HCT116 (cell line): Measurements from ENCODE around the gene ZBTB38. TPM values are rescaled to one million over a fixed set of nuclear protein-coding genes. Genes with fewer than 3 reads are reported as not detected.

Experiments used
- ATAC-seq: fragments of 200-7000 bp; cut with Tn5 transposase; 2 replicates; pipeline ENCODE4 v1.9.1; 2020; ENCODE audit warnings: mild to moderate bottlenecking, moderate library complexity
- BruUV-seq: library from RNA; stranded (reverse); fragments of 400-500 nt; replicated peaks from 2 replicates; lab custom pipeline; 2021; lab: Mats Ljungman, UMichigan
- CTCF ChIA-PET: fragments of 300-600 bp; sonication (Branson Sonifier 250); formaldehyde crosslinking; loops from one replicate; lab custom pipeline; 2021; ENCODE audit warnings: antibody characterized with exemption; lab: Charles Lee
- POLR2A ChIA-PET: fragments of 300-600, 350-600 bp; sonication (Branson Sonifier 250); formaldehyde crosslinking; loops from one replicate; lab custom pipeline; 2021; ENCODE audit warnings: antibody characterized with exemption; lab: Charles Lee
- RAD21 ChIA-PET, 2 experiments: fragments of 300-600 bp; sonication (Branson Sonifier 250); formaldehyde crosslinking; loops; one replicate each; lab custom pipeline; 2023; ENCODE audit warnings: low total read pairs in 2 of 2; ENCODE audit not compliant: uncharacterized antibody in 2 of 2, unreplicated experiment in 2 of 2, low non-redundant PET in 1 of 2; lab: Charles Lee
- DNase-seq: peaks from one replicate; pipeline ENCODE4 v3.0.0-alpha.2; 2010; ENCODE audit warnings: low read depth, low spot score
- H2AFZ ChIP-seq: fragments of 200-600 bp; shearing (Covaris generic), sonication (generic); 2 replicates; pipeline ENCODE4 v1.6.1; 2017; ENCODE audit warnings: low read depth, mixed run types, mixed read lengths, antibody characterized with exemption, low read length; ENCODE audit not compliant: poor library complexity, severe bottlenecking
- H3K27ac ChIP-seq: 2 replicates; pipeline ENCODE4 v1.5.1; 2012; ENCODE audit warnings: low read depth, low read length
- H3K27me3 ChIP-seq: fragments of 200-600 bp; sonication (generic); 2 replicates; pipeline ENCODE4 v1.6.1; 2016; ENCODE audit warnings: mixed run types, low read length, mixed read lengths; ENCODE audit not compliant: insufficient read depth
- H3K36me3 ChIP-seq, 2 experiments: fragments of 200-500 bp in 1 of 2; fragments of 200-600 bp in 1 of 2; sonication (Bioruptor generic) in 1 of 2; sonication (generic) in 1 of 2; 2 replicates each; pipeline versions ENCODE4 v1.5.1 to v1.6.1; 2014 to 2016; ENCODE audit warnings: low read length in 2 of 2, inconsistent platforms in 1 of 2, mixed read lengths in 1 of 2, mixed run types in 1 of 2; ENCODE audit not compliant: insufficient read depth in 2 of 2, control insufficient read depth in 1 of 2
- H3K4me1 ChIP-seq, 2 experiments: fragments of 200-600 bp in 1 of 2; sonication (generic) in 1 of 2; 2 replicates each; pipeline versions ENCODE4 v1.5.1 to v1.6.1; 2012 to 2017; ENCODE audit warnings: low read length in 2 of 2, inconsistent platforms in 1 of 2, mild to moderate bottlenecking in 1 of 2, mixed read lengths in 1 of 2, mixed run types in 1 of 2, moderate library complexity in 1 of 2; ENCODE audit not compliant: insufficient read depth in 2 of 2, control insufficient read depth in 1 of 2
- H3K4me2 ChIP-seq: fragments of 200-600 bp; sonication (generic); 2 replicates; pipeline ENCODE4 v1.6.1; 2017; ENCODE audit warnings: mixed run types, low read length, mixed read lengths
- H3K4me3 ChIP-seq, 2 experiments: fragments of 200-600 bp in 1 of 2; sonication (generic) in 1 of 2; replicated peaks in 1 of 2; 2 replicates each; pipeline ENCODE4 v1.5.1; 2011 to 2016; ENCODE audit warnings: low read length in 2 of 2, control low read depth in 1 of 2, low read depth in 1 of 2, mild to moderate bottlenecking in 1 of 2, mixed read lengths in 1 of 2, mixed run types in 1 of 2
- H3K79me2 ChIP-seq: fragments of 200-600 bp; sonication (generic); 2 replicates; pipeline ENCODE4 v1.6.1; 2017; ENCODE audit warnings: mild to moderate bottlenecking, mixed run types, low read length, moderate library complexity, mixed read lengths; ENCODE audit not compliant: insufficient read depth
- H3K9ac ChIP-seq: fragments of 200-600 bp; sonication (generic); 2 replicates; pipeline ENCODE4 v1.6.1; 2016; ENCODE audit warnings: low read length, mixed read lengths
- H3K9me2 ChIP-seq: fragments of 200-600 bp; sonication (generic), shearing (Covaris generic); 2 replicates; pipeline ENCODE4 v1.6.1; 2017; ENCODE audit warnings: mixed run types, mild to moderate bottlenecking, moderate library complexity; ENCODE audit not compliant: insufficient read depth
- H3K9me3 ChIP-seq, 2 experiments: fragments of 200-500 bp in 1 of 2; fragments of 200-600 bp in 1 of 2; sonication (Bioruptor generic) in 1 of 2; sonication (generic) in 1 of 2; 2 replicates each; pipeline ENCODE4 v1.6.1; 2014 to 2017; ENCODE audit warnings: low read length in 2 of 2, mixed read lengths in 2 of 2, inconsistent platforms in 1 of 2, low read depth in 1 of 2, mild to moderate bottlenecking in 1 of 2, mixed run types in 1 of 2, moderate library complexity in 1 of 2; ENCODE audit not compliant: control insufficient read depth in 1 of 2, insufficient read depth in 1 of 2
- H4K20me1 ChIP-seq: fragments of 200-600 bp; sonication (generic), shearing (Covaris generic); 2 replicates; pipeline ENCODE4 v1.6.1; 2017; ENCODE audit warnings: mixed run types, mild to moderate bottlenecking, moderate library complexity; ENCODE audit not compliant: insufficient read depth
- CEBPB ChIP-seq: IDR thresholded peaks from 2 replicates; pipeline ENCODE4 v1.6.1; 2012; ENCODE audit warnings: low read depth
- EZH2 ChIP-seq: fragments of 200-600 bp; sonication (generic); IDR thresholded peaks from 2 replicates; pipeline ENCODE4 v1.6.1; 2017; ENCODE audit warnings: antibody characterized with exemption, mixed run types
- FOSL1 ChIP-seq: IDR thresholded peaks from 2 replicates; pipeline ENCODE4 v1.6.1; 2012; ENCODE audit warnings: low read depth
- POLR2AphosphoS5 ChIP-seq: IDR thresholded peaks from 2 replicates; pipeline ENCODE4 v1.6.1; 2011; ENCODE audit warnings: mild to moderate bottlenecking, low read depth, low read length, moderate library complexity
- RAD21 ChIP-seq: IDR thresholded peaks from 2 replicates; pipeline ENCODE4 v1.6.1; 2012; ENCODE audit warnings: low read depth, mild to moderate bottlenecking
- TCF7L2 ChIP-seq: IDR thresholded peaks from 2 replicates; pipeline ENCODE4 v1.7.0; 2011; ENCODE audit warnings: borderline replicate concordance, inconsistent platforms; ENCODE audit not compliant: insufficient read depth, insufficient read length; ENCODE audit errors: extremely low read depth
- ZNF274 ChIP-seq: fragments of 200-500 bp; sonication (Bioruptor generic); IDR thresholded peaks from 2 replicates; pipeline ENCODE4 v1.6.1; 2014; ENCODE audit warnings: mild to moderate bottlenecking, low read depth, low read length, inconsistent platforms
- intact Hi-C: fragments of 100-400 bp; cut with micrococcal nuclease; formaldehyde crosslinking; loops from 2 replicates; pipeline ENCODE4 v1.10.0; 2022
- total RNA-seq: library from RNA; stranded (reverse); gene quantifications from one replicate; pipeline ENCODE4 v1.2.1, GENCODE V29; 2021; ENCODE audit not compliant: unreplicated experiment
- TF ChIP-seq, protein P1 (sequence below): IDR thresholded peaks from 2 replicates; pipeline ENCODE4 v1.6.1; 2012; ENCODE audit warnings: low read depth
- TF ChIP-seq, protein P2 (sequence below), 3 experiments: fragments of 200-600 bp in 1 of 3; sonication (generic) in 1 of 3; IDR thresholded peaks in 2 of 3; conservative IDR thresholded peaks in 1 of 3; 2 replicates each; pipeline ENCODE4 v1.5.1; 2012 to 2017; ENCODE audit warnings: low read depth in 2 of 3, low read length in 2 of 3, antibody characterized with exemption in 1 of 3, borderline replicate concordance in 1 of 3, control low read depth in 1 of 3, mild to moderate bottlenecking in 1 of 3, mixed read lengths in 1 of 3, mixed run types in 1 of 3, moderate library complexity in 1 of 3; ENCODE audit not compliant: insufficient read depth in 1 of 3

The ZBTB38 gene
- total RNA-seq, 1 experiment from 2014 or later = 33.5 TPM

DNA sequence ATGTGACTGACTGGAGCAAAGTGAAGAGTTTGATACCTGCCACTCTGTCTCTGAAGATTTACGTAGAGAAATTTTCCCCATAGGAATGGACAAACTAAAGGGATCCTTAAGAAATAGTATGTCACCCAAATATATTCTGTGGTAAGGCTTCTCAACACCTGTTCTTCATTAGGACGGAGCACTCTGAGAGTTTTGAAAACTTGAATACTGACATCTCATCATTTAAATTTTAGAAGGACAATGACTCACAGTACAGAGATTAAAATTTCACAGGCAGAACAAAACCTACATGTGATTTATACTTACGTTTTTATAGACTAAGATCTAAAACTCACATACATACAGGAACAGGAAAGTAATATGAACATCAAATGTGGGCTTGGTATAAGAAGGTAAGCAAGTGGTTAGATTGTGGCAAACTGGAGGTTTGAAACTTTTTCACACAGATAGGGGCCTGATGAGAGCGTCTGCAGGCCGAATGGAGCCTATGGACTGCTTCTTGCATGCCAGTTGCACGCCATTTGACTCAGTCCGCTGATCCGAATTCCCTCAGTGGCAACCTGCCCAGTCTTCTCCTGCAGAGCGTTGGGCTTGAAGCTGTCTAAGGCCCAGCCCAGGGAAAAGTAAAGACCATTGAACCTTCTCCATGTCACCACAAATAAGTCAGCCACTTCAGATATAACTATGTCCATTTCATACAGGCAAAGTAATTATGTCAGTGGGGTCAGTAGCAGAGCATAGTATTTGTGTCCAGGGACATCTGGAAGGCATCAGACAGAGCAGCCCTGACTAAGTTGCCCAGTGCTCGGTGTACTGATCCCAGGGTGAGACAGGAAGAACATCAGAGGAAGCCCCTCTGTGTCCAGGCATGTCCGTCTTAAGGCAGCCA is 45.7 kb downstream of the ZBTB38 start (continued):
- TF ChIP-seq, protein P1, sequence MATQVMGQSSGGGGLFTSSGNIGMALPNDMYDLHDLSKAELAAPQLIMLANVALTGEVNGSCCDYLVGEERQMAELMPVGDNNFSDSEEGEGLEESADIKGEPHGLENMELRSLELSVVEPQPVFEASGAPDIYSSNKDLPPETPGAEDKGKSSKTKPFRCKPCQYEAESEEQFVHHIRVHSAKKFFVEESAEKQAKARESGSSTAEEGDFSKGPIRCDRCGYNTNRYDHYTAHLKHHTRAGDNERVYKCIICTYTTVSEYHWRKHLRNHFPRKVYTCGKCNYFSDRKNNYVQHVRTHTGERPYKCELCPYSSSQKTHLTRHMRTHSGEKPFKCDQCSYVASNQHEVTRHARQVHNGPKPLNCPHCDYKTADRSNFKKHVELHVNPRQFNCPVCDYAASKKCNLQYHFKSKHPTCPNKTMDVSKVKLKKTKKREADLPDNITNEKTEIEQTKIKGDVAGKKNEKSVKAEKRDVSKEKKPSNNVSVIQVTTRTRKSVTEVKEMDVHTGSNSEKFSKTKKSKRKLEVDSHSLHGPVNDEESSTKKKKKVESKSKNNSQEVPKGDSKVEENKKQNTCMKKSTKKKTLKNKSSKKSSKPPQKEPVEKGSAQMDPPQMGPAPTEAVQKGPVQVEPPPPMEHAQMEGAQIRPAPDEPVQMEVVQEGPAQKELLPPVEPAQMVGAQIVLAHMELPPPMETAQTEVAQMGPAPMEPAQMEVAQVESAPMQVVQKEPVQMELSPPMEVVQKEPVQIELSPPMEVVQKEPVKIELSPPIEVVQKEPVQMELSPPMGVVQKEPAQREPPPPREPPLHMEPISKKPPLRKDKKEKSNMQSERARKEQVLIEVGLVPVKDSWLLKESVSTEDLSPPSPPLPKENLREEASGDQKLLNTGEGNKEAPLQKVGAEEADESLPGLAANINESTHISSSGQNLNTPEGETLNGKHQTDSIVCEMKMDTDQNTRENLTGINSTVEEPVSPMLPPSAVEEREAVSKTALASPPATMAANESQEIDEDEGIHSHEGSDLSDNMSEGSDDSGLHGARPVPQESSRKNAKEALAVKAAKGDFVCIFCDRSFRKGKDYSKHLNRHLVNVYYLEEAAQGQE = no peak
- no peak for TF ChIP-seq EZH2
- no peak for TF ChIP-seq RAD21
- TF ChIP-seq POLR2AphosphoS5 = no peak
- no peak for TF ChIP-seq ZNF274
- no peak for TF ChIP-seq TCF7L2

DNA sequence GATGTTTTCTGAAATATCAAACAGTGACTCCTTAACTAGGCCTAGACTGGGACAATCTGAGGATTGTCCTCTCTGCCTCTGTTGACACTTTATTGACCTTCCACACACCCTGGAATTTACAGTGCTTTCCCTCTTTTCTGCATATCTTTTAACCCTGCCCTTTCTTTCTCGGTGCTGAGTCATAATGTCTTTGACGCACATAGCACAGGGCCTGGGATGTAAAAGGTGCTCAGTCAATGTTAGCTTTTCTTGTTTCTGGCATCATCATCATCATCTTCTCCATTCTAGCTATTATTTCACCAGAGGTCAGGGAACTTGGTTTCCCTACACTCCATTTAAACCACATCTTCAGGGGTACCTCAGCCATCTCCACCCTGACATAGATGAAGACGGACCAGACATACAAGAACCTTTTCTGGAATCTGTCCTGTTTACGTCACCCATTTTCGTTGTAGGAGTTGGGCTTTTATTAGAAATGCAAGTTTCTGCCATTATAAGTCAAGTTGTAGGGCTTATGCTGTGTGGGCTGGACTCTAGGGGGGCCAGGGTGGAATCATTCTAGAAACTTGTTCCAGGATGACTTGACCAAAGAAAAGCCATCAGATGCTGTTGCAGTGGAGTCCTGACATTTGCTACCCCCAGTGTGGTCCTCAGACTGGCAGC is 46.6 kb downstream of the ZBTB38 start:
- Histone ChIP-seq H3K36me3 (no peaks in the 10 kb centered on the region), H2AFZ (no peak overlapping the region), H3K27me3 (no peaks in the 10 kb centered on the region), H3K79me2 (no peaks in the 10 kb centered on the region), H3K9me2 (no peaks in the 10 kb centered on the region), H3K9me3 (no peaks in the 10 kb centered on the region), H3K9ac (no peak overlapping the region), H3K4me1 (peaks cover 0 to 7% of the 10 kb centered on the region in 2 experiments; a peak in 1 of 4 replicates), H3K27ac (no peak overlapping the region), H4K20me1 (no peaks in the 10 kb centered on the region), H3K4me2 (no peak overlapping the region), H3K4me3 (no peak overlapping the region)
- ChIA-PET POLR2A (no interaction called here), CTCF (no interaction called here), RAD21 (no interaction called here)
- TF ChIP-seq EZH2 (no peak), FOSL1 (no peak), CEBPB (no peak)
- TF ChIP-seq, protein P2, sequence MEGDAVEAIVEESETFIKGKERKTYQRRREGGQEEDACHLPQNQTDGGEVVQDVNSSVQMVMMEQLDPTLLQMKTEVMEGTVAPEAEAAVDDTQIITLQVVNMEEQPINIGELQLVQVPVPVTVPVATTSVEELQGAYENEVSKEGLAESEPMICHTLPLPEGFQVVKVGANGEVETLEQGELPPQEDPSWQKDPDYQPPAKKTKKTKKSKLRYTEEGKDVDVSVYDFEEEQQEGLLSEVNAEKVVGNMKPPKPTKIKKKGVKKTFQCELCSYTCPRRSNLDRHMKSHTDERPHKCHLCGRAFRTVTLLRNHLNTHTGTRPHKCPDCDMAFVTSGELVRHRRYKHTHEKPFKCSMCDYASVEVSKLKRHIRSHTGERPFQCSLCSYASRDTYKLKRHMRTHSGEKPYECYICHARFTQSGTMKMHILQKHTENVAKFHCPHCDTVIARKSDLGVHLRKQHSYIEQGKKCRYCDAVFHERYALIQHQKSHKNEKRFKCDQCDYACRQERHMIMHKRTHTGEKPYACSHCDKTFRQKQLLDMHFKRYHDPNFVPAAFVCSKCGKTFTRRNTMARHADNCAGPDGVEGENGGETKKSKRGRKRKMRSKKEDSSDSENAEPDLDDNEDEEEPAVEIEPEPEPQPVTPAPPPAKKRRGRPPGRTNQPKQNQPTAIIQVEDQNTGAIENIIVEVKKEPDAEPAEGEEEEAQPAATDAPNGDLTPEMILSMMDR (IDR thresholded peaks at IDR 0.05 in 2 of 3, conservative IDR thresholded peaks at IDR 0.05 in 1 of 3; ENCODE audit: borderline replicate concordance in 1 of 3, insufficient read depth in 1 of 3, low read depth in 2 of 3, low read length in 2 of 3) = no peak
- ATAC-seq (no peak), DNase-seq (no peak)
- intact Hi-C loops = no loop called here
- no TSS peak for BruUV-seq
